GM12878 (cell line): ENCODE measurements around the gene GABBR2. TPM values are rescaled to one million over a fixed set of nuclear protein-coding genes. Genes with fewer than 3 reads are reported as not detected.

Experiments
- ATAC-seq: fragments of 200-7000 bp; cut with Tn5 transposase; 3 replicates; pipeline ENCODE4 v1.9.1; 2020; ENCODE audit warnings: mild to moderate bottlenecking, moderate library complexity
- BruUV-seq: library from RNA; stranded (reverse); fragments of 400-500 nt; replicated peaks from 2 replicates; lab custom pipeline; 2021; lab: Mats Ljungman, UMichigan
- CTCF ChIA-PET: fragments of 300-600 bp; sonication (Branson Sonifier 250); formaldehyde crosslinking; extraction: SDS; loops from one replicate; lab custom pipeline; 2021; ENCODE audit warnings: inconsistent platforms; lab: Yijun Ruan, JAX
- POLR2A ChIA-PET: fragments of 350-600 bp; formaldehyde crosslinking; extraction: SDS; loops from one replicate; lab custom pipeline; 2021; ENCODE audit warnings: inconsistent platforms; lab: Charles Lee
- RAD21 ChIA-PET: fragments of 300-600 bp; sonication (Branson Sonifier 250); formaldehyde crosslinking; loops from one replicate; lab custom pipeline; 2023; ENCODE audit warnings: antibody characterized with exemption; ENCODE audit not compliant: unreplicated experiment; lab: Charles Lee
- SMC1A ChIA-PET: fragments of 300-600 bp; sonication (Branson Sonifier 250); formaldehyde crosslinking; loops from one replicate; lab custom pipeline; 2023; ENCODE audit not compliant: unreplicated experiment, uncharacterized antibody; lab: Charles Lee
- DNase-seq: peaks from one replicate; pipeline ENCODE4 v3.0.0-alpha.2; 2011; ENCODE audit warnings: low read depth, low spot score
- FAIRE-seq: peaks from 3 replicates; lab custom pipeline; 2011; peaks lifted over from hg19 to GRCh38; lab: Jason Lieb, UNC
- H2AFZ ChIP-seq: 2 replicates; pipeline ENCODE4 v1.6.0; 2011; ENCODE audit warnings: low read depth, low read length, control low read depth; ENCODE audit not compliant: control insufficient read depth
- H3K27ac ChIP-seq: 2 replicates; pipeline ENCODE4 v1.5.1; 2011; ENCODE audit warnings: control low read depth; ENCODE audit not compliant: control insufficient read depth, insufficient read depth
- H3K27me3 ChIP-seq, 2 experiments: replicated peaks in 1 of 2; 2 replicates each; pipeline versions ENCODE4 v1.6.0 to v1.6.1; 2011; ENCODE audit warnings: low read length in 1 of 2; ENCODE audit not compliant: control insufficient read depth in 2 of 2, insufficient read depth in 2 of 2
- H3K36me3 ChIP-seq, 2 experiments: 2 replicates each; pipeline ENCODE4 v1.5.1; 2011; ENCODE audit warnings: low read length in 1 of 2; ENCODE audit not compliant: control insufficient read depth in 2 of 2, insufficient read depth in 2 of 2
- H3K4me1 ChIP-seq: 2 replicates; pipeline ENCODE4 v1.6.1; 2011; ENCODE audit warnings: mild to moderate bottlenecking, low read length, moderate library complexity, mixed read lengths; ENCODE audit not compliant: control insufficient read depth, insufficient read depth
- H3K4me2 ChIP-seq: 2 replicates; pipeline ENCODE4 v1.6.0; 2011; ENCODE audit warnings: control low read depth; ENCODE audit not compliant: control insufficient read depth, insufficient read depth
- H3K4me3 ChIP-seq: fragments of 200-600 bp; sonication (generic); 2 replicates; pipeline ENCODE4 v1.5.1; 2016
- H3K79me2 ChIP-seq: 2 replicates; pipeline ENCODE4 v1.6.0; 2011; ENCODE audit warnings: low read length; ENCODE audit not compliant: control insufficient read depth, insufficient read depth
- H3K9ac ChIP-seq: 2 replicates; pipeline ENCODE4 v1.8.0; 2011; ENCODE audit warnings: low read length, control low read depth, mixed read lengths; ENCODE audit not compliant: control insufficient read depth, insufficient read depth
- H3K9me3 ChIP-seq: replicated peaks from 3 replicates; pipeline ENCODE4 v1.5.1; 2011; ENCODE audit warnings: mild to moderate bottlenecking, low read length; ENCODE audit not compliant: control insufficient read depth, insufficient read depth
- H4K20me1 ChIP-seq: 2 replicates; pipeline ENCODE4 v1.6.0; 2011; ENCODE audit not compliant: control insufficient read depth, insufficient read depth
- BRCA1 ChIP-seq: IDR thresholded peaks from 2 replicates; pipeline ENCODE4 v1.6.1; 2011; ENCODE audit warnings: low read depth, low read length, improper control_type of control experiment
- CBFB ChIP-seq: IDR thresholded peaks from 2 replicates; pipeline ENCODE4 v1.6.1; 2016; ENCODE audit warnings: antibody characterized with exemption, low read depth
- EP300 ChIP-seq, 2 experiments: fragments of 150-350 bp in 1 of 2; IDR thresholded peaks; 2 replicates each; pipeline ENCODE4 v1.6.1; 2011 to 2012; ENCODE audit warnings: low read depth in 2 of 2, low read length in 2 of 2, borderline replicate concordance in 1 of 2, improper control_type of control experiment in 1 of 2, inconsistent platforms in 1 of 2; ENCODE audit not compliant: control insufficient read depth in 1 of 2
- ESRRA ChIP-seq: IDR thresholded peaks from 2 replicates; pipeline ENCODE4 v1.6.1; 2012; ENCODE audit warnings: mild to moderate bottlenecking, low read length, improper control_type of control experiment
- IKZF1 ChIP-seq: fragments of 450-650 bp; conservative IDR thresholded peaks from 2 replicates; pipeline ENCODE4 v1.6.1; 2017; ENCODE audit warnings: antibody characterized with exemption, mild to moderate bottlenecking
- JUND ChIP-seq: IDR thresholded peaks from 2 replicates; pipeline ENCODE4 v1.6.1; 2012; ENCODE audit warnings: low read depth, mild to moderate bottlenecking, low read length, improper control_type of control experiment, moderate library complexity
- RAD21 ChIP-seq: IDR thresholded peaks from 2 replicates; pipeline ENCODE4 v1.6.1; 2011; ENCODE audit warnings: mild to moderate bottlenecking, low read depth, low read length, moderate library complexity; ENCODE audit not compliant: insufficient read depth
- TCF3 ChIP-seq: IDR thresholded peaks from 2 replicates; pipeline ENCODE4 v1.6.1; 2012; ENCODE audit warnings: low read depth, mild to moderate bottlenecking, low read length, borderline replicate concordance; ENCODE audit not compliant: insufficient read depth
- WGBS: methylation state at CpG from one replicate; pipeline ENCODE4 v1.1.6; 2016; ENCODE audit warnings: low lambda C conversion rate; ENCODE audit not compliant: insufficient replicate concordance, insufficient coverage; ENCODE audit errors: missing lambda C conversion rate; 5-methylcytosine and 5-hydroxymethylcytosine counted together
- in situ Hi-C: fragments of 300-500 bp; cut with MboI; formaldehyde crosslinking; loops from 9 replicates; pipeline ENCODE4 v1.14.3; 2018; ENCODE audit warnings: mixed read lengths
- intact Hi-C: fragments of 100-400 bp; cut with micrococcal nuclease; formaldehyde crosslinking; loops from one replicate; pipeline ENCODE4 v1.14.2; 2022; ENCODE audit not compliant: unreplicated experiment
- polyA plus RNA-seq, 11 experiments: library from polyadenylated mRNA; depleted of rRNA in 4 of 11; unstranded in 6 of 11; stranded (reverse) in 5 of 11; fragments of >200 nt; fragmentation: Nextera tagmentation in 4 of 11; fragmentation: Illumina TruSeq in 1 of 11; extraction: Ambion mirVana in 4 of 11; extraction: Trizol in 1 of 11; gene quantifications; 1 replicate in 1 of 11; 2 replicates in 10 of 11; pipeline versions ENCODE4 v1.2.1 to v1.2.3, GENCODE V29; 2011 to 2016; ENCODE audit warnings: inconsistent platforms in 2 of 11, missing spikeins in 2 of 11, low read depth in 1 of 11
- total RNA-seq, 4 experiments: library from RNA; depleted of rRNA in 3 of 4; stranded (reverse); fragments of >200 nt in 3 of 4; fragmentation: Illumina TruSeq in 1 of 4; extraction: Trizol in 1 of 4; gene quantifications; 2 replicates each; pipeline versions ENCODE4 v1.2.1 to v1.2.3, GENCODE V29; 2013 to 2021
- TF ChIP-seq, protein P1 (sequence below): IDR thresholded peaks from 2 replicates; pipeline ENCODE4 v1.6.1; 2012; ENCODE audit warnings: improper control_type of control experiment, low read depth, low read length; ENCODE audit not compliant: insufficient replicate concordance

The GABBR2 gene
- total and polyA plus RNA-seq, 10 of the 15 experiments (the other 5 are each of a cell fraction or from before 2014, with no cell fraction given) = 0.02 to 2.2 (median 0.06) TPM; not detected in 2

DNA sequence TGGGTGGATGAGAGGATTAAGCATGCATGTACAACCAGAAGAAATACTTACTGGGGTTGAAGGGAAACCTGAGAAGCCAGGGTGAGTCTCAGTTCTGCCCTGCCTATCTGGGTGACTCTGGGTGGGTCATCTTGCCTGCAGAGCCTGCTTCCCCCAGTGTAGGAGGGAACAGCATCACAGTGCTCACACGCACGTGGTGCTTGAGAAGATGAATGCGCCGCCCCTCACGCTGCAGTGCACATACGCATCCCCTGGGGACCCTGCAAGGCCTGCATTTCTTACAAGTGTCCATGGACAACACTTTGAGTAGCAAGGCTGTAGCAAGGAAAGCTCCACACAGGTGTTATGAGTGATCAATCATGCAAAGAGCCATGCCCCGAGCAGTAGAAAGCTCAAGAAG, 18.7 kb upstream of the GABBR2 start:
- peaks cover 2 to 4% of the 10 kb centered on the region in 2 experiments; a peak in 3 of 4 replicates for H3K27me3 ChIP-seq
- 9% methylated on average over 7 of the region's 7 CpGs for WGBS
- no TSS peak for BruUV-seq

More for the DNA sequence above, 18.7 kb upstream of the GABBR2 start:
- DNase-seq (no peak), ATAC-seq (no peak), FAIRE-seq (no peak)
- TF ChIP-seq ESRRA (no peak), EP300 (IDR thresholded peaks at IDR 0.05; ENCODE audit: borderline replicate concordance in 1 of 2, control insufficient read depth in 1 of 2, low read depth in 2 of 2, low read length in 2 of 2) (no peak), IKZF1 (no peak), JUND (no peak), CBFB (no peak), RAD21 (no peak), BRCA1 (no peak), TCF3 (no peak)
- TF ChIP-seq, protein P1, sequence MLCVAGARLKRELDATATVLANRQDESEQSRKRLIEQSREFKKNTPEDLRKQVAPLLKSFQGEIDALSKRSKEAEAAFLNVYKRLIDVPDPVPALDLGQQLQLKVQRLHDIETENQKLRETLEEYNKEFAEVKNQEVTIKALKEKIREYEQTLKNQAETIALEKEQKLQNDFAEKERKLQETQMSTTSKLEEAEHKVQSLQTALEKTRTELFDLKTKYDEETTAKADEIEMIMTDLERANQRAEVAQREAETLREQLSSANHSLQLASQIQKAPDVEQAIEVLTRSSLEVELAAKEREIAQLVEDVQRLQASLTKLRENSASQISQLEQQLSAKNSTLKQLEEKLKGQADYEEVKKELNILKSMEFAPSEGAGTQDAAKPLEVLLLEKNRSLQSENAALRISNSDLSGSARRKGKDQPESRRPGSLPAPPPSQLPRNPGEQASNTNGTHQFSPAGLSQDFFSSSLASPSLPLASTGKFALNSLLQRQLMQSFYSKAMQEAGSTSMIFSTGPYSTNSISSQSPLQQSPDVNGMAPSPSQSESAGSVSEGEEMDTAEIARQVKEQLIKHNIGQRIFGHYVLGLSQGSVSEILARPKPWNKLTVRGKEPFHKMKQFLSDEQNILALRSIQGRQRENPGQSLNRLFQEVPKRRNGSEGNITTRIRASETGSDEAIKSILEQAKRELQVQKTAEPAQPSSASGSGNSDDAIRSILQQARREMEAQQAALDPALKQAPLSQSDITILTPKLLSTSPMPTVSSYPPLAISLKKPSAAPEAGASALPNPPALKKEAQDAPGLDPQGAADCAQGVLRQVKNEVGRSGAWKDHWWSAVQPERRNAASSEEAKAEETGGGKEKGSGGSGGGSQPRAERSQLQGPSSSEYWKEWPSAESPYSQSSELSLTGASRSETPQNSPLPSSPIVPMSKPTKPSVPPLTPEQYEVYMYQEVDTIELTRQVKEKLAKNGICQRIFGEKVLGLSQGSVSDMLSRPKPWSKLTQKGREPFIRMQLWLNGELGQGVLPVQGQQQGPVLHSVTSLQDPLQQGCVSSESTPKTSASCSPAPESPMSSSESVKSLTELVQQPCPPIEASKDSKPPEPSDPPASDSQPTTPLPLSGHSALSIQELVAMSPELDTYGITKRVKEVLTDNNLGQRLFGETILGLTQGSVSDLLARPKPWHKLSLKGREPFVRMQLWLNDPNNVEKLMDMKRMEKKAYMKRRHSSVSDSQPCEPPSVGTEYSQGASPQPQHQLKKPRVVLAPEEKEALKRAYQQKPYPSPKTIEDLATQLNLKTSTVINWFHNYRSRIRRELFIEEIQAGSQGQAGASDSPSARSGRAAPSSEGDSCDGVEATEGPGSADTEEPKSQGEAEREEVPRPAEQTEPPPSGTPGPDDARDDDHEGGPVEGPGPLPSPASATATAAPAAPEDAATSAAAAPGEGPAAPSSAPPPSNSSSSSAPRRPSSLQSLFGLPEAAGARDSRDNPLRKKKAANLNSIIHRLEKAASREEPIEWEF = no peak
- Histone ChIP-seq H2AFZ (no peak overlapping the region), H3K36me3 (no peaks in the 10 kb centered on the region), H3K4me3 (no peak overlapping the region), H3K27ac (no peak overlapping the region), H3K4me1 (no peaks in the 10 kb centered on the region), H3K9me3 (no peaks in the 10 kb centered on the region), H4K20me1 (no peaks in the 10 kb centered on the region), H3K79me2 (no peaks in the 10 kb centered on the region), H3K9ac (no peak overlapping the region), H3K4me2 (no peak overlapping the region)
- intact Hi-C loops (no loop called here), in situ Hi-C loops (no loop called here)
- POLR2A ChIA-PET = no interaction called here
- RAD21 ChIA-PET = no interaction called here
- CTCF ChIA-PET = no interaction called here
- SMC1A ChIA-PET = no interaction called here
